Loucy (cell line): Measurements from ENCODE around the gene CAMTA1.

Experiments used
- EZH2phosphoT487 ChIP-seq: fragments of 200-600 bp; IDR thresholded peaks from 2 replicates; pipeline ENCODE4 v1.6.1; 2018; ENCODE audit warnings: antibody characterized with exemption, mild to moderate bottlenecking, moderate library complexity, borderline replicate concordance
- TF ChIP-seq, protein P1 (sequence below): fragments of 200-600 bp; sonication (generic); conservative IDR thresholded peaks from 2 replicates; pipeline ENCODE4 v1.5.1; 2014; ENCODE audit warnings: mild to moderate bottlenecking, antibody characterized with exemption, low read length

DNA sequence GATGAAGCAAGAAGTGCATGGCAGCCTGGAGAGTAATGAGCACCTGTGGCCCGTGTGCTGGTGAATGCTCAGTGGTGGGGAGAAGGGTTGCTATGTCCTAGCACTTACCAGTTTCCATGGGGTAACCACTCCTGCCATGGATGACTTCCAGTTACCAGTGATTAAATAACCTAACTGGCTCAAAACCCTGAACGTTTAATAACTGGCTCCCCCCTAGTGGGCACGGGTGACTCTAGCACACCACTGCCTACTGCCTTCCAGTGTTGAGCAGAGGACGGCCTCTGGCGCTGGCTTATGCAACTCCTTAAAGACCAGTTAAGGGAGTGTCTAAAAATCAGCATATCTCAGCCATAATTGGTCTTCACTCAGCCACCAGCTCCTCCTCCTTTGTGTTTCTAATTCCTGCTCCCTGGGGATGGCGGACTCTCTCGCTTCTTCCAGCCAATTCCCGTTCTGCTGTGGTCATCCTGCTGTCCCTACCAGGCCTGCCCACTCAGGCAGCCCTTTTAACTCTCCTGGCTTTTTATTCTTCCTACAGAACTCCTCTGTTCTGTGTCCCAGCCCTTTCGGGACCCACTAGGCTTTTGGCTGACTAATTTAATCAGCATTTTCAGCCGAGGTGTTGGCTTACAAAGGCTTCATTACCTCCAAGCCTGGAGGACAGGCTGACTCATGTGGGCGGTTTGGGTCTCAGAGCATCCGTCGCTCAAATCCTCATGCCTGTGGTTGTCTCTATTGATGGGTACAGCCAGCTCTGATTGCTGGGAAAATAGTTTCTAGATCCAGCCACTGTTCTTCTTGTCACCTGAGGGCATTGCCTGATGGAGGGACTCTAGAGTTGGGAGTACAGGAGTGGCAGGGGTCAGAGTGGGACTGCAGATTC, 332.4 kb downstream of the CAMTA1 start:
- TF ChIP-seq, protein P1, sequence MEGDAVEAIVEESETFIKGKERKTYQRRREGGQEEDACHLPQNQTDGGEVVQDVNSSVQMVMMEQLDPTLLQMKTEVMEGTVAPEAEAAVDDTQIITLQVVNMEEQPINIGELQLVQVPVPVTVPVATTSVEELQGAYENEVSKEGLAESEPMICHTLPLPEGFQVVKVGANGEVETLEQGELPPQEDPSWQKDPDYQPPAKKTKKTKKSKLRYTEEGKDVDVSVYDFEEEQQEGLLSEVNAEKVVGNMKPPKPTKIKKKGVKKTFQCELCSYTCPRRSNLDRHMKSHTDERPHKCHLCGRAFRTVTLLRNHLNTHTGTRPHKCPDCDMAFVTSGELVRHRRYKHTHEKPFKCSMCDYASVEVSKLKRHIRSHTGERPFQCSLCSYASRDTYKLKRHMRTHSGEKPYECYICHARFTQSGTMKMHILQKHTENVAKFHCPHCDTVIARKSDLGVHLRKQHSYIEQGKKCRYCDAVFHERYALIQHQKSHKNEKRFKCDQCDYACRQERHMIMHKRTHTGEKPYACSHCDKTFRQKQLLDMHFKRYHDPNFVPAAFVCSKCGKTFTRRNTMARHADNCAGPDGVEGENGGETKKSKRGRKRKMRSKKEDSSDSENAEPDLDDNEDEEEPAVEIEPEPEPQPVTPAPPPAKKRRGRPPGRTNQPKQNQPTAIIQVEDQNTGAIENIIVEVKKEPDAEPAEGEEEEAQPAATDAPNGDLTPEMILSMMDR: no peak
- no peak for TF ChIP-seq EZH2phosphoT487
